ENCODE data around the gene SMIM24.

SMIM24 gene

GRCh38 chr19:3463714-3464586 is 16.4 kb downstream of the SMIM24 start:
- Histone ChIP-seq H3K27me3 (ENCODE audit: insufficient read depth, low read length, poor library complexity, severe bottlenecking) (no peaks in the 10 kb centered on the region), H3K36me3 (ENCODE audit: insufficient read depth, low read length) (peaks cover 15% of the 10 kb centered on the region; the same call in 1 of the 2 replicates), H2AFZ (ENCODE audit: low read length) (no peak overlapping the region), H3K4me1 (ENCODE audit: insufficient read depth, low read length, poor library complexity, severe bottlenecking) (peaks cover 5% of the 10 kb centered on the region), H3K9me2 (replicated peaks; ENCODE audit: low read depth, low read length) (no peaks in the 10 kb centered on the region), H4K20me1 (ENCODE audit: insufficient read depth, low read length, poor library complexity, severe bottlenecking) (no peaks in the 10 kb centered on the region), H3F3A (ENCODE audit: low read depth) (peaks cover 5% of the 10 kb centered on the region; the same call in 1 of the 2 replicates), H3K79me2 (ENCODE audit: insufficient read depth, low read length) (no peaks in the 10 kb centered on the region), H3K4me2 (ENCODE audit: low read depth, low read length, poor library complexity, severe bottlenecking) (no peak overlapping the region), H3K9me3 (ENCODE audit: insufficient read depth, low read depth, low read length) (no peaks in the 10 kb centered on the region), H3K9ac (ENCODE audit: low read depth, low read length, poor library complexity, severe bottlenecking) (no peak overlapping the region), H3K4me3 (ENCODE audit: low read length, poor library complexity, severe bottlenecking) (no peak overlapping the region)
- TF ChIP-seq, protein P1, sequence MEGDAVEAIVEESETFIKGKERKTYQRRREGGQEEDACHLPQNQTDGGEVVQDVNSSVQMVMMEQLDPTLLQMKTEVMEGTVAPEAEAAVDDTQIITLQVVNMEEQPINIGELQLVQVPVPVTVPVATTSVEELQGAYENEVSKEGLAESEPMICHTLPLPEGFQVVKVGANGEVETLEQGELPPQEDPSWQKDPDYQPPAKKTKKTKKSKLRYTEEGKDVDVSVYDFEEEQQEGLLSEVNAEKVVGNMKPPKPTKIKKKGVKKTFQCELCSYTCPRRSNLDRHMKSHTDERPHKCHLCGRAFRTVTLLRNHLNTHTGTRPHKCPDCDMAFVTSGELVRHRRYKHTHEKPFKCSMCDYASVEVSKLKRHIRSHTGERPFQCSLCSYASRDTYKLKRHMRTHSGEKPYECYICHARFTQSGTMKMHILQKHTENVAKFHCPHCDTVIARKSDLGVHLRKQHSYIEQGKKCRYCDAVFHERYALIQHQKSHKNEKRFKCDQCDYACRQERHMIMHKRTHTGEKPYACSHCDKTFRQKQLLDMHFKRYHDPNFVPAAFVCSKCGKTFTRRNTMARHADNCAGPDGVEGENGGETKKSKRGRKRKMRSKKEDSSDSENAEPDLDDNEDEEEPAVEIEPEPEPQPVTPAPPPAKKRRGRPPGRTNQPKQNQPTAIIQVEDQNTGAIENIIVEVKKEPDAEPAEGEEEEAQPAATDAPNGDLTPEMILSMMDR (conservative IDR thresholded peaks at IDR 0.05; ENCODE audit: low read length): no peak
- no peak for TF ChIP-seq EZH2phosphoT487 (IDR thresholded peaks at IDR 0.05; ENCODE audit: borderline replicate concordance)

- no peak overlapping the region for H3K4me3 ChIP-seq (ENCODE audit: low read length, poor library complexity, severe bottlenecking)
- no peaks in the 10 kb centered on the region for H3K27me3 ChIP-seq (ENCODE audit: insufficient read depth, low read length, poor library complexity, severe bottlenecking)
These were observed 17.2 kb downstream of the SMIM24 start for GRCh38 chr19:3462991-3463713.

DNA sequence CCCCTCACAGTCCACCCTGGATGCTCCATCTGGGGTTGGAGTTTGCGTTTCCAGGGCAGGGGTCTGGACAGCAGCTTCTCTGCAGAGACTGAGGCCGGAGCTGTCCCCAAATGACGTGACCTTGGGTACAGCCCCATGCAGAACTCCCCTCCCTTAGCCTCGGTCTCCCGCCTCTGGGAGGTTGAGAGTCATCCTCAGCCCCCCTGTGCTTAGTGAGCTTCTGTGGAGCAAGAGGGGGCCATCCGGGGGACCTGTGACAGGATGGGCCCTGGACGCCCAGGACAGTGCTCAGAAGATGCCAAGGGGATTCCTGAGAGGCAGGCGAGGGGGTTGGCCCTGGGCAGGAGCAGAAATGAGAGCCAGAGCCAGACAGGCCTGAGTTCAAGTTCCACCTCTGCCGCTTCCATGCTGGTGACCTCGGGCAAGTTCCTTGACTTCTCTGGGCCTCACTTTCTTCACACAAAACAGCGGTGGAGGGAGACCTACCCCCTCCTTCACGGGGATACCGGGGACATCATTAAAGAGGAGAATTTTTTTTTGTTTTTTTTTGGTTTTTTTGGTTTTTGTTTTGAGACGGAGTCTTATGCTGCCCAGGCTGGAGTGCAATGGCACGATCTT is 20.3 kb downstream of the SMIM24 start:
- peaks cover 5% of the 10 kb centered on the region for H4K20me1 ChIP-seq (ENCODE audit: insufficient read depth, low read length, poor library complexity, severe bottlenecking)
- peaks cover 28% of the 10 kb centered on the region; the same call in 1 of the 2 replicates for H3K36me3 ChIP-seq (ENCODE audit: insufficient read depth, low read length)
- no peak overlapping the region for H3K9ac ChIP-seq (ENCODE audit: low read depth, low read length, poor library complexity, severe bottlenecking)
- no peaks in the 10 kb centered on the region for H3K9me3 ChIP-seq (ENCODE audit: insufficient read depth, low read depth, low read length)
- H2AFZ ChIP-seq (ENCODE audit: low read length): no peak overlapping the region
- no peaks in the 10 kb centered on the region for H3K79me2 ChIP-seq (ENCODE audit: insufficient read depth, low read length)
- H3K4me1 ChIP-seq (ENCODE audit: insufficient read depth, low read length, poor library complexity, severe bottlenecking): peaks cover 5% of the 10 kb centered on the region
- H3K4me3 ChIP-seq (ENCODE audit: low read length, poor library complexity, severe bottlenecking): no peak overlapping the region
- H3K9me2 ChIP-seq (replicated peaks; ENCODE audit: low read depth, low read length): no peaks in the 10 kb centered on the region
- TF ChIP-seq EZH2phosphoT487 (IDR thresholded peaks at IDR 0.05; ENCODE audit: borderline replicate concordance): no peak
- TF ChIP-seq, protein P1 (conservative IDR thresholded peaks at IDR 0.05; ENCODE audit: low read length): no peak
- H3K4me2 ChIP-seq (ENCODE audit: low read depth, low read length, poor library complexity, severe bottlenecking): no peak overlapping the region
- no peaks in the 10 kb centered on the region for H3K27me3 ChIP-seq (ENCODE audit: insufficient read depth, low read length, poor library complexity, severe bottlenecking)
- no peaks in the 10 kb centered on the region for H3F3A ChIP-seq (ENCODE audit: low read depth)

More at GRCh38 chr19:3462991-3463713, 17.2 kb downstream of the SMIM24 start:
- Histone ChIP-seq H2AFZ (ENCODE audit: low read length) (no peak overlapping the region), H3K9me2 (replicated peaks; ENCODE audit: low read depth, low read length) (no peaks in the 10 kb centered on the region), H3K9ac (ENCODE audit: low read depth, low read length, poor library complexity, severe bottlenecking) (no peak overlapping the region), H3K9me3 (ENCODE audit: insufficient read depth, low read depth, low read length) (no peaks in the 10 kb centered on the region), H3K4me1 (ENCODE audit: insufficient read depth, low read length, poor library complexity, severe bottlenecking) (peaks cover 5% of the 10 kb centered on the region), H3K4me2 (ENCODE audit: low read depth, low read length, poor library complexity, severe bottlenecking) (no peak overlapping the region), H3F3A (ENCODE audit: low read depth) (peaks cover 5% of the 10 kb centered on the region; the same call in 1 of the 2 replicates), H3K36me3 (ENCODE audit: insufficient read depth, low read length) (peaks cover 15% of the 10 kb centered on the region; the same call in 1 of the 2 replicates), H3K79me2 (ENCODE audit: insufficient read depth, low read length) (no peaks in the 10 kb centered on the region), H4K20me1 (ENCODE audit: insufficient read depth, low read length, poor library complexity, severe bottlenecking) (peaks cover 5% of the 10 kb centered on the region)
- TF ChIP-seq, protein P1 (conservative IDR thresholded peaks at IDR 0.05; ENCODE audit: low read length): no peak
- no peak for TF ChIP-seq EZH2phosphoT487 (IDR thresholded peaks at IDR 0.05; ENCODE audit: borderline replicate concordance)
